ENCODE measurements around the gene CPED1. TPM values are rescaled to one million over a fixed set of nuclear protein-coding genes. Genes with fewer than 3 reads are reported as not detected.

CPED1 gene
- total RNA-seq, 2 experiments from 2014 or later: not detected

GRCh38 chr7:121094829-121095228 is 106.3 kb downstream of the CPED1 start:
- H3K9me2 ChIP-seq (ENCODE audit: insufficient read depth, low read length): no peaks in the 10 kb centered on the region
- BruUV-seq (replicated peaks): no TSS peak
- no peak overlapping the region for H3K4me3 ChIP-seq (ENCODE audit: low read depth, low read length, poor library complexity, severe bottlenecking)
- no peak overlapping the region for H2AFZ ChIP-seq (ENCODE audit: low read length)
- no peaks in the 10 kb centered on the region for H4K20me1 ChIP-seq (ENCODE audit: insufficient read depth, low read length)
- POLR2A ChIA-PET: interaction anchor here (1.0 kb wide), 1 partner anchor 14 kb away, joined by 3 read pairs; no protein-coding TSS in a partner anchor
- no peaks in the 10 kb centered on the region for H3K36me3 ChIP-seq (ENCODE audit: insufficient read depth, low read length)
- no peak for DNase-seq (ENCODE audit: low spot score)
- H3K79me2 ChIP-seq (ENCODE audit: insufficient read depth, low read depth, low read length): no peaks in the 10 kb centered on the region
- intact Hi-C loops (cut with micrococcal nuclease; ENCODE audit: unreplicated experiment): no loop called here
- H3K27ac ChIP-seq (ENCODE audit: low read depth, low read length, poor library complexity, severe bottlenecking): no peak overlapping the region
- CTCF ChIA-PET (ENCODE audit: unreplicated experiment): no interaction called here
- no peak overlapping the region for H3K4me2 ChIP-seq (ENCODE audit: low read length)
- no peaks in the 10 kb centered on the region for H3K4me1 ChIP-seq (ENCODE audit: insufficient read depth, low read length, poor library complexity, severe bottlenecking)
- no peak for TF ChIP-seq EZH2phosphoT487 (IDR thresholded peaks at IDR 0.05; ENCODE audit: borderline replicate concordance, low read depth, low read length)
- TF ChIP-seq CTCF (conservative IDR thresholded peaks at IDR 0.05; ENCODE audit: low read length): no peak
- H3K9me3 ChIP-seq (ENCODE audit: low read length): no peaks in the 10 kb centered on the region

- intact Hi-C loops (cut with micrococcal nuclease; ENCODE audit: unreplicated experiment): no loop called here
- no peaks in the 10 kb centered on the region for H3K9me3 ChIP-seq (ENCODE audit: low read length)
- no peaks in the 10 kb centered on the region for H3K36me3 ChIP-seq (ENCODE audit: insufficient read depth, low read length)
- H3K79me2 ChIP-seq (ENCODE audit: insufficient read depth, low read depth, low read length): no peaks in the 10 kb centered on the region
- no peak overlapping the region for H3K4me2 ChIP-seq (ENCODE audit: low read length)
- BruUV-seq (replicated peaks): no TSS peak
- H2AFZ ChIP-seq (ENCODE audit: low read length): no peak overlapping the region
- ChIA-PET CTCF (ENCODE audit: unreplicated experiment) (no interaction called here), POLR2A (no interaction called here)
- H4K20me1 ChIP-seq (ENCODE audit: insufficient read depth, low read length): no peaks in the 10 kb centered on the region
- DNase-seq (ENCODE audit: low spot score): no peak
- no peak overlapping the region for H3K4me3 ChIP-seq (ENCODE audit: low read depth, low read length, poor library complexity, severe bottlenecking)
- no peaks in the 10 kb centered on the region for H3K9me2 ChIP-seq (ENCODE audit: insufficient read depth, low read length)
- H3K4me1 ChIP-seq (ENCODE audit: insufficient read depth, low read length, poor library complexity, severe bottlenecking): no peaks in the 10 kb centered on the region
- no peak for TF ChIP-seq EZH2phosphoT487 (IDR thresholded peaks at IDR 0.05; ENCODE audit: borderline replicate concordance, low read depth, low read length)
- no peak for TF ChIP-seq CTCF (conservative IDR thresholded peaks at IDR 0.05; ENCODE audit: low read length)
- H3K27ac ChIP-seq (ENCODE audit: low read depth, low read length, poor library complexity, severe bottlenecking): no peak overlapping the region
Measured at GRCh38 chr7:121097577-121097976, 109.1 kb downstream of the CPED1 start.

GRCh38 chr7:121099572-121099971 is 111.1 kb downstream of the CPED1 start:
- Histone ChIP-seq H3K27ac (ENCODE audit: low read depth, low read length, poor library complexity, severe bottlenecking) (no peak overlapping the region), H3K36me3 (ENCODE audit: insufficient read depth, low read length) (no peaks in the 10 kb centered on the region), H3K79me2 (ENCODE audit: insufficient read depth, low read depth, low read length) (no peaks in the 10 kb centered on the region), H4K20me1 (ENCODE audit: insufficient read depth, low read length) (no peaks in the 10 kb centered on the region), H3K4me3 (ENCODE audit: low read depth, low read length, poor library complexity, severe bottlenecking) (no peak overlapping the region), H3K4me1 (ENCODE audit: insufficient read depth, low read length, poor library complexity, severe bottlenecking) (no peaks in the 10 kb centered on the region), H3K9me2 (ENCODE audit: insufficient read depth, low read length) (no peaks in the 10 kb centered on the region), H3K4me2 (ENCODE audit: low read length) (no peak overlapping the region), H3K9me3 (ENCODE audit: low read length) (no peaks in the 10 kb centered on the region), H2AFZ (ENCODE audit: low read length) (no peak overlapping the region)
- ChIA-PET CTCF (ENCODE audit: unreplicated experiment) (no interaction called here), POLR2A (interaction anchor here (0.7 kb wide), 1 partner anchor 205 kb away, joined by 3 read pairs; no protein-coding TSS in a partner anchor)
- peak; percentile 5 for DNase-seq (ENCODE audit: low spot score)
- intact Hi-C loops (cut with micrococcal nuclease; ENCODE audit: unreplicated experiment): no loop called here
- TF ChIP-seq CTCF (conservative IDR thresholded peaks at IDR 0.05; ENCODE audit: low read length): peak; percentile 22; the same call in 1 of the 2 replicates
- TF ChIP-seq EZH2phosphoT487 (IDR thresholded peaks at IDR 0.05; ENCODE audit: borderline replicate concordance, low read depth, low read length): no peak
- no TSS peak for BruUV-seq (replicated peaks)

Data from OCI-LY7 (cell line).